HG02759 (cell line): ENCODE data around the gene TBC1D22B.

Experiments
- ATAC-seq: cut with Tn5 transposase; IDR thresholded peaks from one replicate; pipeline ENCODE4 v1.9.1; 2021; ENCODE audit warnings: mild to moderate bottlenecking, moderate library complexity; ENCODE audit not compliant: unreplicated experiment

The TBC1D22B gene

DNA sequence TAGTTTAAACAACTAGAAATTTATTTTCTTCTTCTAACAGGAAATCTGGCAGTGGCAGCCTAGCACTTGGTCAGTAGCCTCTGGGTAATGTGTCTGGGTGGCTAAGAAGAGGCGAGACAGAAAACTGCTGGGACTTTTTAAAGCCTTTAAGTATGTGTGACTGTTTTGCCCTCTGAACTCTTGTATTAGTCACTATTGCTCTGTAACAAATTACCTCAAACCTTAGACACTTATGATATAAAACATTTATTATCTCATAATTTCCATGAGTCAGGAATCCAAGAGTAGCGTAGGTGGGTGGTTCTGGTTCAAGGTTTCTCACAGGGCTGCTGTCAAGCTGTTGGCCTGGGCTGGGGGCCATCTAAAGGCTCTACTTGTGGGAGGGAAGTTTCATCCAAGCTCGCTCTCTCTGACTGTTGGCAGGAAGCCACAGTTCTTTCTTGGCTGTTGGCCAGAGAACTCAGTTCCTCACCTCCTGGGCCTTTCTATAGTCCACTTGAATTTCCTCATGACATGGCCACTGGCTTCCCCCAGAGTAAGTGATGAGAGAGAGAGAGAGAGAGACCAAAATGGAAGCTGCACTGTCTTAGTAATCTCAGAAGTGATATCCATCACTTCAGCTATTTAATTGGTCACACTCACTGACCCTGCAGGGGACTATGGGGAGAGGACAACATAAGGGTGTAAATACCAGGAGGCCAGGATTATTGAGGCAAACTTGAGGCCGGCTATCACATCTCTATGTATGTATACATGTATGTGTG is 17.4 kb upstream of the TBC1D22B start:
- ATAC-seq = peak; percentile 74

GRCh38 chr6:37241131-37241530 is 16.4 kb upstream of the TBC1D22B start:
- no peak for ATAC-seq

DNA sequence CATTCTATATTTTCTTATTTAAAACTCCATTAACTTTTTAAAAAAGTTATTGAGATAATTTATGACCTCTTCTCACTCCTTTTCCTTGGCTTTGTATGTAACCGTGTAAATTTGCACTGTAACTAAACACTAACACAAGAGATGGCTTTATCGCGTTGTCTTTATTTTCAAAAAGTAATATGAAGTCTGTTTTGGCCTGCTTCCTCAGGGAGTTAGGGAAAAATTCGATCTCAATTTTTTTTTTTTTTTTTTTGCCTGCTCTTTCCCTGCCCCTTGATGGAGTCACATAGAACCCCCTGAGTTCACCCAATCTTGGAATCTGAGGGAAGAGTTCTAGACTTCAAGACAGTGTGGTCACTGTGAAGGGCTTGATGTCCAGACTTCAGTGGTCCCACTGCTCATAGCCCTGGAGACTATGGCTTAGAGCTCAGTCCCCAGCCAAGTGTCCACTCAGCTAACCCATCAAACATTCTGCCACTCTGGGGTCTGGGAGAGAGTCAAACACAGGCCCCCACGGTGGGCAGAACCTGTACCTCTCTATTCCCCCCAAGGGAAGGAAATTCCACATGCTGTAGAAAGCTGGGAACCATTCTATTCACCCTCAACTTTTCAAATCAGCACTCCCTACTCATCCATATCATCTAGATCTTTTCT is 15.7 kb upstream of the TBC1D22B start:
- ATAC-seq = no peak

- ATAC-seq = no peak
Measured at GRCh38 chr6:37242429-37243052, 15.0 kb upstream of the TBC1D22B start.

DNA sequence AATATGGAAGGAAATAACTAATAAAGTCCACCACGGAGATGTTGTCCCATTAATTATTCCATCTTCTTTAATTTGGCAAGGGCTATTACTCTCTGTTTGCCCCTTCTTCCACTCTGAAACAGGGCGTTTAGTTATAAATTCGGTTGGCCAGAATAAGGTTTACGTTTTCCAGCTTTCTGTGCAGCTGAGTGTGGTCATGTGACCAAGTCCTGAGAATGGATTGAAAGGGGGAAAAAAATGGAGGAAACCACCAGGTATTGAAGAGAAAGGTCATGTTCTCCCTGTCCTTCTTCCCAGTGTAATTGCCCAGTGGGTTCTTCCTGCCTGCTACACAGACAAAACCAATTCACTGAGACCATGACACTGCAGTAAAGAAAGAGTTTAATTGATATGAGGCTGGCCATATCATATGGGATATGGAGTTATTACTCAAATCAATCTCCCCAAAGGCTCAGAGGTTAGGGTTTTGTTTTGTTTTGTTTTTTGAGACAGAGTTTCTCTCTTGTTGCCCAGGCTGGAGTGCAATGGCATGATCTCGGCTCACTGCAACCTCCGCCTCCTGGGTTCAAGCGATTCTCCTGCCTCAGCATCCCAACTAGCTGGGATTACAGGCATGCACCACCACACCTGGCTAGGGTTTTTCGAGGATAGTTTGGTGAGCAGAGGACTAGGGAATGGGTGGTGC is 14.3 kb upstream of the TBC1D22B start:
- no peak for ATAC-seq

DNA sequence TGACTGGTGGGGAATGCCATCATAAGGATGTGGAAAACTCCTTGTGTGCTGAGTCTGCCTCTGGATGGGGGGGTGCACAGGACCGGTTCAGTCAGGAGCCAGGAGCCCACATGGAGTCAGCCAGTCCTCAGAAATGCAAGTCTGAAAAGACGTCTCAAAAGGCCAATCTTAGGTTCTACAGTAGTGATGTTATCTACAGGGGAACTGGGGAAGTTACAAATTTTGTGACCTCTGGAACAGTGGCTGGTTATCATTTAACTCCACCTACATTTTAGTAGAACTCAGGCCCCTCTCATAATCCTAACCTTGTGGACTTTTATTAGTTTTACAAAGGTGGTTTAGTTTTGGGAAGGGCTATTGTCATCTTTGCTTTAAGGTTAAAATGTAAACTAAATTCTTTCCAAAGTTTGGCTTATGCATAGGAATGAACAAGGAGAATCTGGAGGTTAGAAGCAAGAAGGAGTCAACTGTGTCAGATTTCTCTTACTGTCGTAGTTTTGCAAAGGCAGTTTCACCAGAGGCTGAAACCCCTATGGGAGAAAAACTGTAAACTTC is 13.7 kb upstream of the TBC1D22B start:
- no peak for ATAC-seq

DNA sequence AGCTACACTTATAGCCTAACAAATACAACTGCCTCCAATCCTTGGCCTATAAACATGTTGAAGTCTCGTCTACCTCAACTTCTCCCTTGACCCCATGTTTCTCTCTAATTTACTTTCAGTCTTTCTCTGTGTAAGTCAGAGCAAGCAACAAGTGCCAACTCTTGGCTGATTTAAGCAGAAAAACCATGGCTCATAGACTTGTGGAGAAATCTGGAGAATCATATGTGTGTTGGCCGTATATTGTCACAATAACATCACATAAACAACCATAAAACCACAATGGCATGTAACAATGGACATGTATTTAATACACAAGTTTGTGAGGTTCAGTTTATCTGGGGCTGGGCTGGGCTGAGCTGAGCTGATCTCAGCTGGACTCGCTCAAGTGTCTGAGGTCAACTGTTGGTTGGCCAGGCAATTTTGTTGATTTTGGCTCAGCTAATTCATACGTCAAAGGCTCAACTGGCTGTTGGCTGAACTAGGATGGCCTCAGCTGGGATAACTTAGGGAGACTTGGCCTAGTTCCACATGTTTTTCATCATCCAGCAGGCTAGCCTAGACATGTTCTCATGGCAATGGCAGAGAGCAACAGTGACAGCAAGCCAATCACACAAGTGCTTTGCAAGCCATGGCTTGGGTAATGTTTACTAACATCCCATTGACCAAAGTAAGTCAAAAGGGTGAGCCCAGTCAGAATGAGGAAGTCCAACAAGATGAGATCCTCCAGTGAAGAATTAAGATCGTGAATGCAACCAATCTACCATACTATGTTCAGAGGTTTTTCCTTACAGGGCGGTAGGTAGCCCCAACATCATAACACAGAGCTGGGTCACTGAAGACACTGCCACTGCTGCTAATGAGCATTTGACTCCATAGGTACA is 12.9 kb upstream of the TBC1D22B start:
- no peak for ATAC-seq

GRCh38 chr6:37251211-37251780 is 6.3 kb upstream of the TBC1D22B start:
- ATAC-seq = no peak

DNA sequence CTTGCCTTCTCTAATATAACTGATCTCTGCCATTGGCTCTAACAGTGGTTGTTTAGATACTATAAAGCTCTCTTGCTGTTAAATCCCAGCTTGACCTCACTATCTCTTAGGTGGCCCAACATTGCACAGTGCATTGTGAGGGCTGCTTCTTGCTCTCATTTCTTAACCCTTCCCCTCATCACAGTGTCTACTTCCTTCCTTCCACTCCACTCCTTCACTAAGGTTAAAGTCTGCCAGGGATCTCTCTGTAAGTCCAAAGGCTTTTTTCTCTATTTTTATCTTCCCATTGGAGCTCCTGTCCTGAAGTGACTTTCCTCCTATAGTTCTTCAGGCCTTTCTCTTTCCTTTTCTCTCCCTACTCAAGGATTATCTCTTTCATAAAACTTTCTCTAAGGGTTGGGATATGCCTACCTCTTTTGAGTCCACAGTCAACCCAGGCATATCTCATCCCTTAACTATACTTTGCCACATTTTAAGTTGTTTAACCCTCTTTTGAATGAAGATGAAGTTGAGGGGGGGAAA is 4.0 kb upstream of the TBC1D22B start:
- no peak for ATAC-seq

DNA sequence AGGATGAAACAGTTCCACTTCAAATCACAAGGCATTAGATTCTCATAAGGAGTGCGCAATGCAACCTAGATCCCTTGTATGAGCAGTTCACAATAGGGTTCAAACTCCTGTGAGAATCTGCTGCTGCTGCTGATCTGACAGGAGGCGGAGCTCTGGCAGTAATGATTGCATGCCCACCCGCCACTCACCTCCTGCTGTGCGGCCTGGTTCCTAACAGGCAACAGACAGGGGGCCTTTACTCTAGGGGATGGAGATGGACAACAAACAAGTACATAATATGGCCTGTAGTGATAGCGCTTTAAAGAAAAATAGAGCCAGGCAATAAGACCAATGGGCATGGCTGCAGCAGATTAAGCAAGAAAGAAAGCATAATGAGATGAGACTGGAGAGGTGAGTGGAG is 2.7 kb upstream of the TBC1D22B start:
- ATAC-seq = no peak

- no peak for ATAC-seq
Measured at GRCh38 chr6:37256692-37257319, 766 bp upstream of the TBC1D22B start.

GRCh38 chr6:37257320-37257633 is 295 bp upstream of the TBC1D22B start:
- ATAC-seq = no peak

DNA sequence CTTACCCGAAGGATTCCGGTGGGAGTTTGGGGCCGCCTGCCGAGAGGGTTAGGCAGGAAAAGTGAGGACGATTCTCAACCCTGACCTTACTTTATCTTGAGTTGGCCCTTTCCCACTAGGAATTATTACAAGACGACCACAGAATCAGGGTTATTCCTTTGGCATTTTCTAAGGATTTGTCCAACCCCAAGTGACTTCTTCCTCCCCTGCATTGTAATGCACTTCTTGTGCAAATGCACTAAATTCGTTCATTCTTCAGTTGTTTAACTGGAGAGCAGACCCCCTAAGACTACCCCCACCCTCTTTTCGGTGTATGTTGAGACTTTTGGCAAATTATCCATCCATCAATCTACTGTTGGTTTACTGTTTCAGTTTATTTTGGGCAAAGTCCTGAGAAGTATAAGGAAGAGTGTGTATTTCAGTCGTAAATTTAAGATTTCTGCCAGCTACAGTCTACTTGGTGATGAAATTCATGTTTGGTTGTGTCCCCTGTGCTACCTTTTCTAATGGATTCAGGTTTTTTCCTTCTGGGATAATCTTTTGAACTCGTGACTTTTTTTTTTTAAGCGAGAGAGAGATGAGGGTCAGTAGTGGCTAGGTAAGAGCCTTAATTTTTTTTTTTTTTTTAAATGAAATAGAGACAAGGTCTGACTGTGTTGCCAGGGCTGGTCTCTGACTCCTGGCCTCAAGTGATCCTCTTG is 983 bp downstream of the TBC1D22B start:
- no peak for ATAC-seq

DNA sequence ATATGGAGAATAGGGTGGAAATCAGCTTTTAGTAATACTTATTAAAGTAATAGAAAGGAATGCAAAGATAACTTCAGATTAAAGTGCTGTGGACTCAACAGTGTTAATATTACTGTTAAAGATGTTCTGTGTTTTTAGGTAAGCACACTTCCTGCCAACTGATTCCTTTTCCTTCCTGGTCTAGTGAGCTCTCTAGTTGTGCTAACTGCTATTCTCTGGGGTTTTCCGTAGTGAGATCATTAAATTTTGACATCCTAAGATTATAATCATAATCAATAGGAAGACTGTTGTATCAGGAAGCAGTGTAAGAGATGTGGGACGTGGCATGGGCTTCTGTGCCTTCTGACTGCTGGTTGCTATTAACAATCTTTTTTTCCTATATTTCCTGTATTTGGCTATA is 1.6 kb downstream of the TBC1D22B start:
- no peak for ATAC-seq

GRCh38 chr6:37260040-37260439 is 2.5 kb downstream of the TBC1D22B start:
- ATAC-seq = no peak

GRCh38 chr6:37260444-37260843 is 2.9 kb downstream of the TBC1D22B start:
- ATAC-seq = no peak

GRCh38 chr6:37261198-37261597 is 3.6 kb downstream of the TBC1D22B start:
- no peak for ATAC-seq

- ATAC-seq = no peak
Measured at GRCh38 chr6:37262446-37263026, 5.0 kb downstream of the TBC1D22B start.
